GM12801 (cell line): ENCODE data around the gene CAMTA1.

ENCODE experiments used
- TF ChIP-seq, protein P1 (sequence below): IDR thresholded peaks from one replicate; pipeline ENCODE4 v1.5.1; 2011; ENCODE audit warnings: control low read depth; ENCODE audit not compliant: insufficient read length; ENCODE audit errors: extremely low read depth

Gene CAMTA1

DNA sequence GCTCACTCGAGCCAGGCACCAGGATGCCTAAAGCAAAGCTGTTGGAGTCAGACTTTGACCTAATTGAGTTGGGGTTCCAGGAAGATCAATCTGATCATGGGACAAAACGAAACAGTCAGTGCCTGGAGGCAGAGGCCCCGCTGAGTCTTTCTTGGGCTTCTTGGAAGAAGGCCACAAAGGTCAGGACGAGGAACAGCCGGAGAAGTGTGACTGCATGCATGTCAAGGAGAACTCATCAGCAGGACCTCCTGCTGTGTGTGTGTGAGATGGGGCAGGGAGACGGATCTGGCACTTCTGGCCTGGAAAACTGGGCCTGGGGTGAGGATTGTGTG, 190.8 kb downstream of the CAMTA1 start:
- TF ChIP-seq, protein P1, sequence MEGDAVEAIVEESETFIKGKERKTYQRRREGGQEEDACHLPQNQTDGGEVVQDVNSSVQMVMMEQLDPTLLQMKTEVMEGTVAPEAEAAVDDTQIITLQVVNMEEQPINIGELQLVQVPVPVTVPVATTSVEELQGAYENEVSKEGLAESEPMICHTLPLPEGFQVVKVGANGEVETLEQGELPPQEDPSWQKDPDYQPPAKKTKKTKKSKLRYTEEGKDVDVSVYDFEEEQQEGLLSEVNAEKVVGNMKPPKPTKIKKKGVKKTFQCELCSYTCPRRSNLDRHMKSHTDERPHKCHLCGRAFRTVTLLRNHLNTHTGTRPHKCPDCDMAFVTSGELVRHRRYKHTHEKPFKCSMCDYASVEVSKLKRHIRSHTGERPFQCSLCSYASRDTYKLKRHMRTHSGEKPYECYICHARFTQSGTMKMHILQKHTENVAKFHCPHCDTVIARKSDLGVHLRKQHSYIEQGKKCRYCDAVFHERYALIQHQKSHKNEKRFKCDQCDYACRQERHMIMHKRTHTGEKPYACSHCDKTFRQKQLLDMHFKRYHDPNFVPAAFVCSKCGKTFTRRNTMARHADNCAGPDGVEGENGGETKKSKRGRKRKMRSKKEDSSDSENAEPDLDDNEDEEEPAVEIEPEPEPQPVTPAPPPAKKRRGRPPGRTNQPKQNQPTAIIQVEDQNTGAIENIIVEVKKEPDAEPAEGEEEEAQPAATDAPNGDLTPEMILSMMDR, result no peak

DNA sequence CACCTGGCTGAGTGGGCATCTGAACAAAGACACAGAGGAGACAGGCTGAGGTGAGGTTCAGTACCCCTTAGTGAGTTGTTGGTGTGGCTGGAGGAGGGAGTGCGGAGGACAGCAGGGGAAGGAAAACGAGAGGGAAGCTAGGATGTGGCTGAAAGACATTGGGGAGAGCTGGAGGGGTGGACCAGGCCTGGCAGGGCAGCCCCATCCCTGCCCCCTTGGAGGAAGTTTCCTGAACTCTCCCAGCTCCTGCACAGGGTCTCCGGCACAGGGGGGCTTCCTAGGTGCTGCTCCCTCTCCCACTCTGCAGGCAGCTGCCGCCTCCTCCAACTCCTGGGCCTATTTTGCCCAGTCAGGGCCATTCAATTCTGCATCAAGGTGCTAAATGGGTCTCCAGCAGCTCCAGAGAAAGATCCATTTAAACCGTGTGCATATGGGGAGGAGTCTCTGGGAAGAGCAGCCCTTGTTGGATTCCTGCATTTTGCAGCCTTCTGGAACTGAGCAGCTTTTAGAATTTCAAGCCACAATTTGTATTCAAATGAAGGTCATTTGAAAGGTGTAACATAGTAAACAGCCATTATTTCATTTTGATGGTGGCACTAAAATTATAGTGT, 193.9 kb downstream of the CAMTA1 start:
- TF ChIP-seq, protein P1, result no peak

DNA sequence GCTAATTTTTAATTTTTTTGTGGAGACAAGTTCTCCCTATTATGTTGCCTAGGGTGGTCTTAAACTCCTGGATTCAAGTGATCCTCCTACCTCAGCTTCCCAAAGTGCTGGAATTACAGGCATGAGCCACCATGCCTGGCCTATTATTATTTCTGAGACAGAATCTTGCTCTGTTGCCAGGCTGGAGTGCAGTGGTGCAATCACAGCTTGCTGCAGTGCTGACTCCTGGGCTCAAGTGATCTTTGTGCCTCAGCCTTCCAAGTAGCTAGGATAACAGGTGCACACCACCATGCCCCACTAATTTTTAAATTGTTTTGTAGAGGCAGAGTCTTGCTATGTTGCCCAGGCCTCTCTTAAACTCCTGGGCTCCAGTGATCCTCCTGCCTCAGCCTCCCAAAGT, 196.3 kb downstream of the CAMTA1 start:
- TF ChIP-seq, protein P1, result no peak

DNA sequence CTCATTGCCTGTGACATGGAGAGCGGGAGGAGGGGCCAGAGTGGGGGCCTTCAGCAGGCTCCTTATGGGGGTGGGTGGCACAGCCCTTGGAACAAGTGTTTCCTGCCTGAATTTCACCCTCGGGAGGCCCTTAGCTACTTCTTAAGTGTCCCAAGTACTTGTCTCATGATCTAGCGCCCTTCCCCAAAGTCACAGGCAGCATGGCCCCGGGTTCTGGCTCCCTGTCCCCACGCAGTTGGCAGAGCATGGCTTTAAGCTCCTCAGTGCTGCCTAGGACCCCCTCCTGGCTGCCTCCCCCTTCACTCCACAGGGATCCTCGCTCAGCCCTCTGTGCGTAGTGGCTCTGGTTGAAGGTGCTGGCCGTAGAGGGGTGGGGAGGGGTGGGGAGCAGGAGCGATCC, 197.2 kb downstream of the CAMTA1 start:
- TF ChIP-seq, protein P1, result no peak

DNA sequence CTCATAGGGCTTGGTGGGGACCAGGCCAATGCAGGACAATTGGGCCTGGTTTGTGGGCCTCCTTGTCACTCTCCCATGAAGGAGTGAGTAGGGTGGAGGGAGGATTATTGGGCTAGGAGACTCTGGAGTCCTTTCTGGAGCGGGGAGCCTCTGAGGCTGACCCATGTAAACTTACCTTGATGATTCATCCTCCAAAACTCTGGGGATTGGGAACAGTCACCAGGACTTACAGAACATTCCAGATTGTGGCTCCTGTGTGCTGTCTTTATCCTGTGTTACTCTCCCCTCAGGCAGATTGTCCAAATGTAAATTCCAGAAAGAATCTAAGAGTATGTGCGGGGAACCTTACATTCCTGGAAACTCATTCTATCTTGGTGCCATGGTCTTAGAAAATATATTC, 197.6 kb downstream of the CAMTA1 start:
- TF ChIP-seq, protein P1, result no peak

DNA sequence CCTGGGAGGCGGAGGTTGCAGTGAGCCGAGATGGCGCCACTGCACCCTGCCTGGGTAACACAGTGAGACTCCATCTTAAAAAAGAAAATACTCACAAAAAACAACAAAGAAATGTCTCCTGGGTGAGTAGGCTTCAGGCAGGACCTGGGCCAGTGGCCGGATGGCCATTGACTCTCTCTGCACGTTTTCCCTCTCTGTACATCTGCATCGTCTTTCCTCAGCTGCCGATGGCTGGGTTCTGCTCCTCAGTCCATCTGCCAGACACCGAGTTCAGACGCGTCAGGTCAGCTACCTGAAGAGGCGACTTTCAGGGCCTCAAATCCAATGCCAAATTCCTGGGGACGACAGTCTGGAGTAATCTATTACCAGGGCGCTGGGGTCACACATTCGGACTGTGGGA, 199.3 kb downstream of the CAMTA1 start:
- TF ChIP-seq, protein P1, result no peak

DNA sequence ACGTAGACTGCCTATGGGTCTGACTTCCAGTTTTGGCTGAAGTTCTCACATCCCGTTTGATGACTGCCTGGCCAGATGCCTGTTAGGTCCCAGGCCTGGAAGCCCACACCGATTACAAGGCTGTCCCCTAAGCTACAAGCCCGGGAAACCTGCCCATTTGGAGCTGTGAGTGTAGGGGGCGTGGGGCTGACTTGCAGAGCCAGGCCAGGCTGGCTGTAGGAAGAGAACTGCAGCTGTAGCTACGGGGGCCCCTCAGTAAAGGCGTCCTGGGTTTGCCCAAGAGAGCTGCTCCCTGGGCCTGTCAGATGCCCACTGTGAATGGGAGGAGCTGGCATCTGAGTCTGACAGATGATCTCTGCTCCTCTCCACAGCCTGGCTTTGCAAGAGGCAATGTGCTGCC, 199.7 kb downstream of the CAMTA1 start:
- TF ChIP-seq, protein P1, result no peak
